ENCODE measurements around the gene HDAC2.
"Not testable (repeated sequence)": the region's sequence is repeated elsewhere in the genome, so short reads cannot be mapped to it uniquely, and the experiment has no call there.

DNA sequence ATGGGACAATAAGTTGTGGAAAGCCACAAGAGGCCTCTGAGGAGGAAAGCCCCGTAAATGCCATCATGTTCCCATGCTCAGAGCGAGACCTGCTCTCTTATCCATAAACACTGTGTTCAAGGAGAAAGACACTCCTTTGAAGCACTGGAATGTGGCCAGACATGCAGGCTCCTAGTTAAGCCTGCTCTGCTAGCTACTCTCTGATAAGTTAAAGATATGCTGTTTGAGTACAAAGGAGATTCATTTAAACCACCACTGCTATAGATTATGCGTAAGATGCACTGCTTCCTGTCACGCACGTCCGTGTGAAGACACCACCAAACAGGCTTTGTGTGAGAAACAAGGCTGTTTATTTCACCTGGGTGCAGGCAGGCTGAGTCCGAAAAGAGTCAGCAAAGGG is 40.5 kb upstream of the HDAC2 start:
- not testable (repeated sequence) for TF ChIP-seq EZH2 (IDR thresholded peaks at IDR 0.05); POLR2AphosphoS5 (IDR thresholded peaks at IDR 0.05; ENCODE audit: borderline replicate concordance, low read depth, low read length)

All from SK-N-MC (cell line).